Mammary epithelial cell (primary cell): Measurements from ENCODE around the gene PLPP4.

Experiments used
- EZH2 ChIP-seq: IDR thresholded peaks from 2 replicates; pipeline ENCODE4 v1.6.1; 2012; ENCODE audit warnings: low read length, inconsistent platforms, borderline replicate concordance
- TF ChIP-seq, protein P1 (sequence below), 2 donors: IDR thresholded peaks in 1 of 2; conservative IDR thresholded peaks in 1 of 2; 2 replicates each; pipeline ENCODE4 v1.5.1; 2011 to 2012; ENCODE audit warnings: inconsistent platforms in 2 of 2, low read length in 2 of 2, mild to moderate bottlenecking in 2 of 2, control low read depth in 1 of 2, low read depth in 1 of 2; ENCODE audit not compliant: insufficient read depth in 1 of 2; ENCODE audit errors: extremely low read depth in 1 of 2

DNA sequence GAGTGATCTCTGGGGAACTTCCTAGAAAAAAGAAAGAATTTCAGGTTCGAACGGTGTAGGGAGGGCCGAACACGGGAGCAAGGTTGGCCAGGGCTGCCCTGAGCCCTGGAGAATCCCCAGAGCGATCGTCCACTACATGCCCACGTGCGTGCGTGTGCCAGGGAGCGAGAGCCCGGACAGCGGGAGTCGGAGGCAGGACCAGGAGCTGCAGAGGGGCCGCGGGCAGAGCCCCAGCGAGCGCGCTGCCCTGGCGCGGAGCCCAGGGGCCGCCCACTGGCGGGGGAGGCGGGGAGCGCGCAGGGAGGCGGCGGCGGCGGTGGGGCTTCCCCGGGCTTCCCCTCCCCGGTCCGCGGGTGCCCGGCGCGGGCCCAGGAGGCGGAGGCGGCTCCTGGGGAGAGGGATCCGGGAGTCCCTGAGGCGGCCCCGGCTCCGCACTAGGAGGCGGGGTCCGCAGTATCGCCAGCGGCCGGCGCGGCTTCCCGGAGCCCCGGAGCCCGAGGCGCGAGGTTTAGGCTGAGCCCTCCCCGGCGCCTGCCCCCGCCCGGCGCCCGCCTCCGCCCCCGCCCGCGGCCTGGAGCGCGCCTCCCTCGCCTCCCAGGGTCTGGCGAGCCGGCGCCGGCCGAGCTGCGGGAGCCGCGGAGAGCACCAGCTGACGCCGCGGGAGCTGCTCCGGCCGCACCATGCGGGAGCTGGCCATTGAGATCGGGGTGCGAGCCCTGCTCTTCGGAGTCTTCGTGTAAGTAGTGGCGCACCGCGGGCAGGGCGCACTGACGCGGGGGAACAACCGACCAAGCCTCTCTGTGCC is at the start of gene PLPP4:
- TF ChIP-seq, protein P1, sequence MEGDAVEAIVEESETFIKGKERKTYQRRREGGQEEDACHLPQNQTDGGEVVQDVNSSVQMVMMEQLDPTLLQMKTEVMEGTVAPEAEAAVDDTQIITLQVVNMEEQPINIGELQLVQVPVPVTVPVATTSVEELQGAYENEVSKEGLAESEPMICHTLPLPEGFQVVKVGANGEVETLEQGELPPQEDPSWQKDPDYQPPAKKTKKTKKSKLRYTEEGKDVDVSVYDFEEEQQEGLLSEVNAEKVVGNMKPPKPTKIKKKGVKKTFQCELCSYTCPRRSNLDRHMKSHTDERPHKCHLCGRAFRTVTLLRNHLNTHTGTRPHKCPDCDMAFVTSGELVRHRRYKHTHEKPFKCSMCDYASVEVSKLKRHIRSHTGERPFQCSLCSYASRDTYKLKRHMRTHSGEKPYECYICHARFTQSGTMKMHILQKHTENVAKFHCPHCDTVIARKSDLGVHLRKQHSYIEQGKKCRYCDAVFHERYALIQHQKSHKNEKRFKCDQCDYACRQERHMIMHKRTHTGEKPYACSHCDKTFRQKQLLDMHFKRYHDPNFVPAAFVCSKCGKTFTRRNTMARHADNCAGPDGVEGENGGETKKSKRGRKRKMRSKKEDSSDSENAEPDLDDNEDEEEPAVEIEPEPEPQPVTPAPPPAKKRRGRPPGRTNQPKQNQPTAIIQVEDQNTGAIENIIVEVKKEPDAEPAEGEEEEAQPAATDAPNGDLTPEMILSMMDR (conservative IDR thresholded peaks at IDR 0.05 in 1 of 2, IDR thresholded peaks at IDR 0.05 in 1 of 2; ENCODE audit: extremely low read depth in 1 of 2, insufficient read depth in 1 of 2, low read depth in 1 of 2, low read length in 2 of 2): no peak
- TF ChIP-seq EZH2: no peak
